Parathyroid adenoma (tissue), 2 donors: Measurements from ENCODE around the gene DMD.
"Not testable (repeated sequence)": the region's sequence is repeated elsewhere in the genome, so short reads cannot be mapped to it uniquely, and the experiment has no call there.

Source experiments
- H2AFZ ChIP-seq: fragments of 300-600 bp; sonication (generic); one replicate; pipeline ENCODE4 v1.7.0; 2017; ENCODE audit warnings: antibody characterized with exemption, mild to moderate bottlenecking
- H3K27ac ChIP-seq: fragments of 300-600 bp; sonication (generic); one replicate; pipeline ENCODE4 v1.7.0; 2017
- H3K27me3 ChIP-seq: fragments of 300-600 bp; sonication (generic); one replicate; pipeline ENCODE4 v1.7.0; 2017; ENCODE audit warnings: low read length; ENCODE audit not compliant: control insufficient read depth, insufficient read depth
- H3K36me3 ChIP-seq: fragments of 300-600 bp; sonication (generic); one replicate; pipeline ENCODE4 v1.7.0; 2017; ENCODE audit warnings: low read length; ENCODE audit not compliant: control insufficient read depth, insufficient read depth
- H3K4me1 ChIP-seq: fragments of 300-600 bp; sonication (generic); one replicate; pipeline ENCODE4 v1.7.0; 2017; ENCODE audit warnings: control low read depth
- H3K4me2 ChIP-seq: fragments of 300-600 bp; sonication (generic); one replicate; pipeline ENCODE4 v1.7.0; 2017; ENCODE audit warnings: low read length
- H3K4me3 ChIP-seq: fragments of 300-600 bp; sonication (generic); one replicate; pipeline ENCODE4 v1.7.0; 2017; ENCODE audit warnings: low read depth, low read length
- H3K79me2 ChIP-seq: fragments of 300-600 bp; sonication (generic); one replicate; pipeline ENCODE4 v1.7.0; 2017; ENCODE audit warnings: control low read depth
- H3K9ac ChIP-seq: fragments of 300-600 bp; sonication (generic); one replicate; pipeline ENCODE4 v1.7.0; 2017; ENCODE audit warnings: mild to moderate bottlenecking
- H3K9me3 ChIP-seq: fragments of 300-600 bp; sonication (generic); one replicate; pipeline ENCODE4 v1.7.0; 2017; ENCODE audit warnings: low read length; ENCODE audit not compliant: control insufficient read depth
- CTCF ChIP-seq: fragments of 300-600 bp; sonication (generic); IDR thresholded peaks from one replicate; pipeline ENCODE4 v1.7.0; 2017; ENCODE audit warnings: antibody characterized with exemption, mild to moderate bottlenecking
- donor health status: primary hyperparathyroidism.

The DMD gene

GRCh38 chrX:31497086-31497485, 1714.3 kb downstream of the DMD start:
- H3K9ac ChIP-seq = no peak overlapping the region
- H3K36me3 ChIP-seq = no peaks in the 10 kb centered on the region
- no peaks in the 10 kb centered on the region for H3K27me3 ChIP-seq
- no peak overlapping the region for H3K4me3 ChIP-seq
- no peak overlapping the region for H2AFZ ChIP-seq
- no peak overlapping the region for H3K27ac ChIP-seq
- no peak for TF ChIP-seq CTCF
- no peak overlapping the region for H3K4me2 ChIP-seq
- no peaks in the 10 kb centered on the region for H3K79me2 ChIP-seq
- no peaks in the 10 kb centered on the region for H3K4me1 ChIP-seq
- H3K9me3 ChIP-seq = no peaks in the 10 kb centered on the region

- H3K36me3 ChIP-seq = no peaks in the 10 kb centered on the region
- no peak overlapping the region for H2AFZ ChIP-seq
- H3K27me3 ChIP-seq = no peaks in the 10 kb centered on the region
- no peak overlapping the region for H3K4me2 ChIP-seq
- no peak overlapping the region for H3K27ac ChIP-seq
- no peaks in the 10 kb centered on the region for H3K79me2 ChIP-seq
- no peak for TF ChIP-seq CTCF
- no peaks in the 10 kb centered on the region for H3K9me3 ChIP-seq
- H3K4me3 ChIP-seq = no peak overlapping the region
- H3K4me1 ChIP-seq = no peaks in the 10 kb centered on the region
- H3K9ac ChIP-seq = no peak overlapping the region
Observed at GRCh38 chrX:31487951-31488350, 1723.4 kb downstream of the DMD start.

GRCh38 chrX:31483336-31483735, 1728.0 kb downstream of the DMD start:
- H2AFZ ChIP-seq = no peak overlapping the region
- no peaks in the 10 kb centered on the region for H3K9me3 ChIP-seq
- no peaks in the 10 kb centered on the region for H3K79me2 ChIP-seq
- H3K9ac ChIP-seq = no peak overlapping the region
- H3K4me1 ChIP-seq = no peaks in the 10 kb centered on the region
- no peak for TF ChIP-seq CTCF
- H3K4me3 ChIP-seq = no peak overlapping the region
- H3K27me3 ChIP-seq = no peaks in the 10 kb centered on the region
- no peaks in the 10 kb centered on the region for H3K36me3 ChIP-seq
- no peak overlapping the region for H3K4me2 ChIP-seq
- H3K27ac ChIP-seq = no peak overlapping the region

GRCh38 chrX:31480696-31481095, 1730.7 kb downstream of the DMD start:
- no peak overlapping the region for H3K9ac ChIP-seq
- H3K27me3 ChIP-seq = no peaks in the 10 kb centered on the region
- TF ChIP-seq CTCF = no peak
- no peak overlapping the region for H3K4me2 ChIP-seq
- no peaks in the 10 kb centered on the region for H3K4me1 ChIP-seq
- no peak overlapping the region for H2AFZ ChIP-seq
- no peaks in the 10 kb centered on the region for H3K79me2 ChIP-seq
- H3K9me3 ChIP-seq = no peaks in the 10 kb centered on the region
- H3K4me3 ChIP-seq = no peak overlapping the region
- H3K36me3 ChIP-seq = no peaks in the 10 kb centered on the region
- H3K27ac ChIP-seq = no peak overlapping the region

- Histone ChIP-seq H3K27me3 (no peaks in the 10 kb centered on the region), H3K79me2 (no peaks in the 10 kb centered on the region), H2AFZ (no peak overlapping the region), H3K36me3 (no peaks in the 10 kb centered on the region), H3K4me2 (no peak overlapping the region), H3K4me3 (no peak overlapping the region), H3K9me3 (no peaks in the 10 kb centered on the region), H3K27ac (no peak overlapping the region), H3K9ac (no peak overlapping the region), H3K4me1 (no peaks in the 10 kb centered on the region)
- no peak for TF ChIP-seq CTCF
Observed at GRCh38 chrX:31471229-31471628, 1740.1 kb downstream of the DMD start.

GRCh38 chrX:31470753-31471152, 1740.6 kb downstream of the DMD start:
- not testable (repeated sequence) for H3K4me2 ChIP-seq, H3K27ac ChIP-seq, H3K36me3 ChIP-seq, H3K9ac ChIP-seq, H3K4me3 ChIP-seq, H3K4me1 ChIP-seq, H3K79me2 ChIP-seq, H3K27me3 ChIP-seq, H2AFZ ChIP-seq, H3K9me3 ChIP-seq
